Right ventricle myocardium superior (tissue), 1 donor: ENCODE results near the gene PRG2. TPM values are rescaled to one million over a fixed set of nuclear protein-coding genes. Genes with fewer than 3 reads are reported as not detected.

Experiments
- ATAC-seq: fragments of 200-7000 bp; cut with Tn5 transposase; one replicate; pipeline ENCODE4 v1.9.1; 2020; ENCODE audit warnings: mild to moderate bottlenecking; ENCODE audit not compliant: poor library complexity
- DNase-seq: peaks from one replicate; pipeline ENCODE4 v3.0.0-alpha.2; 2020
- intact Hi-C: fragments of 100-400 bp; cut with DNase I; formaldehyde crosslinking; loops from one replicate; pipeline ENCODE4 v1.11.2; 2022
- total RNA-seq: library from RNA; stranded (reverse); fragmentation: NEBNext Ultra II Directional; extraction: Animal tissue kit (Norgen Biotek cat#: 25700); gene quantifications from one replicate; pipeline ENCODE4 v1.2.1, GENCODE V29; 2021
- donor health status: DM: no; HTN: yes; CAD: no; lungs with severe emphysema.

PRG2 gene
- total RNA-seq, 1 donor from 2014 or later: not detected

GRCh38 chr11:57357856-57358255 lies 32.6 kb downstream of the PRG2 start:
- no peak for ATAC-seq
- intact Hi-C loops: no loop called here
- DNase-seq: no peak

- DNase-seq (no peak), ATAC-seq (no peak)
- intact Hi-C loops: no loop called here
Observed at GRCh38 chr11:57357310-57357709, 33.1 kb downstream of the PRG2 start.

- no peak for ATAC-seq
- no peak for DNase-seq
- intact Hi-C loops: no loop called here
Observed at GRCh38 chr11:57356268-57356667, 34.2 kb downstream of the PRG2 start.

GRCh38 chr11:57354699-57355098 lies 35.8 kb downstream of the PRG2 start:
- intact Hi-C loops: loop anchor here (5.0 kb wide), 1 partner anchor 512 kb away; no protein-coding TSS in a partner anchor
- no peak for DNase-seq
- ATAC-seq: no peak

DNA sequence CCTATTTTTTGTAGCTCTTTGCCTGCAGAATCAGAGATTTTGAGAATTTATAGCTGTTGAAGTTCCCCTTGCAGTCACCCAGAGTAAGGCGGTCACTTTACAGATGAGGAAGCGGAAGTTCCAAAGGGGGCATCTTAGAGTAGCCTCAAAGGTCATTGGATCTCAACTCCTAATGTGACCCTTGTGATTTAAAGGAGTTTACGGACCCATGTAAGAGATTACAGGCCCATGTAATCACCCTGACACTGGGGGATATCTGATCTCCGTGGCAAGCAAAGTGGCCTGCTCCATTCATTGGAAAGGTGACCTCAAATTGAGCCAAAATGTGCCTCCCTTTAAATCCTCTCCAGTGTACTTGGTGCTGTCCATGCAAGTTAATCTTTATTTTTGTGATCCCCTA lies 36.6 kb downstream of the PRG2 start:
- intact Hi-C loops: loop anchor here (5.0 kb wide), 1 partner anchor 512 kb away; no protein-coding TSS in a partner anchor
- DNase-seq (no peak), ATAC-seq (no peak)

DNA sequence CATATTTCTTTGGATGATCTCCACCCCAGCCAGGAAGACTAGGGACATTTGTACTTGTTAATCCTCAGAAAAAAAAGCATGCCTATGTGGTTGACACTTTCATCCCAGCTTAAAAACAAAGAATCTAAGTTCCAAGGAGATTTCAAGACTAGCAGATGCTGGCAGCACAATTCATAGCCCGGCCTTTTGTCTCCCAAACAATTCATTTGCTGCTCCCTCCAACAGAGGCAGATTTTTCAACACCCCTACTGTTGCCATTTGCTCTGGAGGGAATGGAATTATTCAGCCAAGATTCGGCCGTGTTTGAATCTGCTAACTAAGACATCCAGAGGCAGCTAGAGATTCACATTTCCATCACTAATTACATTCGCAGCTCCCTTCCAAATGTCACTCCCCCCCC lies 37.0 kb downstream of the PRG2 start:
- ATAC-seq (no peak), DNase-seq (no peak)
- intact Hi-C loops: loop anchor here (5.0 kb wide), 1 partner anchor 511 kb away; no protein-coding TSS in a partner anchor

GRCh38 chr11:57353036-57353435 lies 37.4 kb downstream of the PRG2 start:
- ATAC-seq (no peak), DNase-seq (no peak)
- intact Hi-C loops: loop anchor here (5.0 kb wide), 1 partner anchor 511 kb away; no protein-coding TSS in a partner anchor

DNA sequence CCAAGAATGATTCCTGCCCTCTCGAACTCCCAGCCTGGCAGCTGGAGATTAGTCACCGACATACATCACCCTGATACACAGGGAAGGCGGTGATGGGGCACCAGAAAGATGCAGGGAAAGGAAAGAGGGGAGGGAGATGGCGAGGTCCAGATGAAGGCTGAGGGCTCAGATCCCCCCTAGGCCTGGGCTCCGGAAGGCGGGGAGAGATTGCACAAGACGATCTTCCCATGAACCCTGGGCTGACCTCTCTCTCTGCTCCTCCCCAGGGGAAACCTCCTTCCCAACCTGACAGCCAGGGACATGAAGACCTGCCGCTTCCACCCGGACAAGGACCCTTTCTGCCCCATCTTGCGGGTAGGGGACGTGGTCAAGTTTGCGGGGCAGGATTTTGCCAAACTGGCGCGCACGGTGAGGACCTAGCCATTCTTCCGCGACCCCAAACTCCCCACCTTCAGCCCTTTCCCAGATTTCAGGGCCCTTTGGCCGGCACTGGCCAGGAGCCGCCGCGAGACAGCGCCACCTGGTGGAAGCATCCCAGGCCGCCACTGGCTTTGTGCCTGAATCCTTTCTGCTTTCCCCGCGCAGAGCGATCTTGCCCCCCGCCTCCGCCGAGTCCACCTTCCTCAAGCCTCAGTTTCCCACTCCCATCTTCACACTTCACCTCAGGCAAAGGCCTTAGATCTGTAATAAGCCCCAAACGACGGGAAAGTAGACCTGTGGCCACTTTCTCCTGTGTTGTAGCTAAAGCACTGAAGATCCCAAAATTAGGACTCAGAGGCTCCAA lies 40.8 kb downstream of the PRG2 start:
- peak; percentile 77 for ATAC-seq
- peak; percentile 83 for DNase-seq
- intact Hi-C loops: loop anchor here (5.0 to 10.0 kb wide), 3 partner anchors 175 to 507 kb away; no protein-coding TSS in a partner anchor

- no peak for DNase-seq
- ATAC-seq: no peak
- intact Hi-C loops: loop anchor here (5.0 to 10.0 kb wide), 2 partner anchors 176 to 294 kb away; no protein-coding TSS in a partner anchor
Observed at GRCh38 chr11:57348636-57349313, 41.7 kb downstream of the PRG2 start.

DNA sequence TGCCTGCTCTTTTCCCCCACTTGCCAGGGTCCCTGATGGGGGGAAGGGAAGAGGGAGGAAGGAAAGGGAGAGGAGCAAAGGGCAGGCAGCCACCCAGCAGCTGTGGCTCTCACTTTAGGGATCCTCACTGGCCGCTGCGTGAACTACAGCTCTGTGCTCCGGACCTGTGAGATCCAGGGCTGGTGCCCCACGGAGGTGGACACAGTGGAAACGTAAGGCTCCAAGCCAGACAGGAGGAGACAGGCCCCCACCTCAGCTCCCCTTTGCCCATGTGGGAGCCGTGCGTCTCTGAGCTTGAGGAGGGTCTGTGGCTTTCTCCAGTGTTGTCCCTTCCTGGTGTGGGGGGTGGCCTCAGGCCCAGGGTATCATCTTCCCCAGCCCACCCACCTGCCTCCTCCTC lies 42.4 kb downstream of the PRG2 start:
- intact Hi-C loops: loop anchor here (5.0 to 10.0 kb wide), 2 partner anchors 177 to 294 kb away; no protein-coding TSS in a partner anchor
- ATAC-seq (no peak), DNase-seq (no peak)

- intact Hi-C loops: loop anchor here (5.0 to 10.0 kb wide), 2 partner anchors 177 to 295 kb away; no protein-coding TSS in a partner anchor
- ATAC-seq (no peak), DNase-seq (no peak)
Observed at GRCh38 chr11:57347336-57347735, 43.1 kb downstream of the PRG2 start.

DNA sequence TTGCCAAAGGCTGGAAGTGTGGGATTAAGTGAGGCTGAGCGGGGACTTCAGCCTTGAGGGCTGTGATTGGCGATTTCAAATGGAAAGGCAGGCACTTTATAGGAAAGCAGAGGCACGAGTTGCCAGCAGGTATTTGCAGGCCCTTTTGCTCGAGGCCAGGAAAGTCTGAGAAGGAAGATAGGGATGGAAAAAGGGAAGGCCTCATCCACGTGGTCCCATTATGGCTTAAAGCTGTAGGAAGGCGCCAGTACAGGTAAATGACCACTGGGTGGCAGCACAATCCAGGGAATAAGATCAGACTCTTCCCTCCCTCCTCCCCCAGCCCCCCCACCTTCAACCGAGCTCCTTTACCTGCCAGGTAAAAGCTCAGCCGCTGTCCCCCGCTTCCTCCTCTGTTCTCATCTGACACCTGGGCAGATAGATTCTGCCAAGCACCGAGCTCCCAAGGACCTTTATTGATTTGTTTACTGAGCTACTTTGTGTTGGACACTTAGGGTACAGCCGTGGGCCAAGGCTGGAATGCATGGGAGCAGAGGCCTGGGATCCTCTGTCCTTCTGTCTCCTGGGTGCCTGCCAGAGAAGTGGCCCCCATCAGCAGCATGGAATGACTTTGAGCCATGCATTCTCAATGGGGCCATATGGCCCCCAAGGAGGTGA lies 44.8 kb downstream of the PRG2 start:
- ATAC-seq (peak; percentile 89), DNase-seq (peak; percentile 64)
- intact Hi-C loops: loop anchor here (5.0 to 10.0 kb wide), 2 partner anchors 179 to 297 kb away; no protein-coding TSS in a partner anchor

GRCh38 chr11:57344826-57345225 lies 45.6 kb downstream of the PRG2 start:
- intact Hi-C loops: loop anchor here (5.0 to 10.0 kb wide), 2 partner anchors 180 to 297 kb away; no protein-coding TSS in a partner anchor
- no peak for DNase-seq
- no peak for ATAC-seq

DNA sequence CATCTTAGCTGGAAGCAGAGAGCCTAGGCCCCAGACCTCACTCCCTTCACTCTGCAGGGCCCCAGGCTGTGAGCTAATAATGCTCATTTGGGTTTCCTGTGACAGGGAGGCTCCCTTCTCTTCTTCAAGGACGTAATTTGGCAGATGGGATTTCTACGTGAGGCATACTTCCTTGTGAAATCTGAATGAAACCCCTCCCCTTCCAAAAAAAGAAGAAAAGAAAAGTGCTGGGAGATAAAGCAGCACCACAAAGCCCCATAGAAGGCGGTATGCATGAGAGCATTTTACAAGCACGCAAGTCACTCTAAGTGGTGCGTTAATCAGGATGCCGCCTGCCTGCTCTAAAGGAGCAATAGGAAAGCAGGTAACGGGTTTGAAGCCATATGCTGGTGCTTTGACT lies 46.6 kb downstream of the PRG2 start:
- no peak for ATAC-seq
- no peak for DNase-seq
- intact Hi-C loops: loop anchor here (10.0 kb wide), 1 partner anchor 181 kb away; no protein-coding TSS in a partner anchor

- ATAC-seq (no peak), DNase-seq (no peak)
- intact Hi-C loops: loop anchor here (10.0 kb wide), 1 partner anchor 182 kb away; no protein-coding TSS in a partner anchor
Observed at GRCh38 chr11:57342702-57343101, 47.7 kb downstream of the PRG2 start.

- intact Hi-C loops: loop anchor here (10.0 kb wide), 1 partner anchor 183 kb away; no protein-coding TSS in a partner anchor
- ATAC-seq (no peak), DNase-seq (no peak)
Observed at GRCh38 chr11:57341250-57341808, 49.1 kb downstream of the PRG2 start.

GRCh38 chr11:57340039-57340615 lies 50.3 kb downstream of the PRG2 start:
- DNase-seq (no peak), ATAC-seq (no peak)
- intact Hi-C loops: loop anchor here (10.0 kb wide), 1 partner anchor 185 kb away; no protein-coding TSS in a partner anchor

GRCh38 chr11:57339328-57339727 lies 51.1 kb downstream of the PRG2 start:
- no peak for ATAC-seq
- intact Hi-C loops: no loop called here
- no peak for DNase-seq
